ENCODE measurements around the gene NXPH3. TPM values are rescaled to one million over a fixed set of nuclear protein-coding genes. Genes with fewer than 3 reads are reported as not detected.
A peak's percentile ranks its signal among the peaks of the same experiment; 100 is the strongest.
"Not testable (repeated sequence)": the region's sequence is repeated elsewhere in the genome, so short reads cannot be mapped to it uniquely, and the experiment has no call there.

The NXPH3 gene
- total RNA-seq, 4 donors from 2014 or later: 0.53 to 3.8 (median 1.5) TPM

- WGBS, 2 donors: 6 to 22% methylated on average over 14 of the region's 14 CpGs
- no peak for DNase-seq
- Histone ChIP-seq H3K9me3 (no peaks in the 10 kb centered on the region), H3K27ac (peak overlapping the region; percentile 28 to 73 (median 50)), H3K4me3 (peak overlapping the region in 1 of 4 donors; percentile 33), H3K36me3 (no peaks in the 10 kb centered on the region), H3K4me1 (peaks cover 8 to 43% (median 29%) of the 10 kb centered on the region in 3 donors), H3K27me3 (peaks cover 0 to 12% (median 0%) of the 10 kb centered on the region in 4 donors)
- TF ChIP-seq CTCF (IDR thresholded peaks at IDR 0.05) (peak in 1 of 6 experiments; percentile 4), POLR2A (IDR thresholded peaks at IDR 0.05) (no peak)
- intact Hi-C loops (cut with DNase I): no loop called here
Observed at GRCh38 chr17:49565948-49566491, 9.7 kb upstream of the NXPH3 start.

GRCh38 chr17:49566668-49567071 is 9.0 kb upstream of the NXPH3 start:
- Histone ChIP-seq H3K9me3 (no peaks in the 10 kb centered on the region), H3K4me3 (no peak overlapping the region), H3K27me3 (peaks cover 0 to 12% (median 0%) of the 10 kb centered on the region in 4 donors), H3K4me1 (peaks cover 8 to 43% (median 29%) of the 10 kb centered on the region in 3 donors), H3K27ac (peak overlapping the region; percentile 16 to 73 (median 34)), H3K36me3 (no peaks in the 10 kb centered on the region)
- TF ChIP-seq CTCF (IDR thresholded peaks at IDR 0.05): no peak
- no peak for TF ChIP-seq POLR2A (IDR thresholded peaks at IDR 0.05)
- DNase-seq: no peak
- 38 to 64% methylated on average over 5 of the region's 5 CpGs for WGBS, 2 donors
- intact Hi-C loops (cut with DNase I): no loop called here

GRCh38 chr17:49567104-49567521 is 8.6 kb upstream of the NXPH3 start:
- intact Hi-C loops (cut with DNase I): no loop called here
- H3K4me1 ChIP-seq: peaks cover 8 to 43% (median 29%) of the 10 kb centered on the region in 3 donors
- H3K27ac ChIP-seq: peak overlapping the region; percentile 16 to 73 (median 34)
- H3K36me3 ChIP-seq: no peaks in the 10 kb centered on the region
- H3K9me3 ChIP-seq: no peaks in the 10 kb centered on the region
- TF ChIP-seq POLR2A (IDR thresholded peaks at IDR 0.05): no peak
- TF ChIP-seq CTCF (IDR thresholded peaks at IDR 0.05): no peak
- no peak for DNase-seq
- peaks cover 0 to 12% (median 0%) of the 10 kb centered on the region in 4 donors for H3K27me3 ChIP-seq
- 73 to 78% methylated on average over 4 to 9 of the region's 9 CpGs for WGBS, 2 donors
- no peak overlapping the region for H3K4me3 ChIP-seq

GRCh38 chr17:49567871-49568694 is 7.6 kb upstream of the NXPH3 start:
- Histone ChIP-seq H3K27ac (peak overlapping the region in 3 of 4 donors; percentile 57 to 73 (median 70)), H3K4me3 (peak overlapping the region; percentile 16 to 61 (median 43)), H3K4me1 (peaks cover 8 to 43% (median 29%) of the 10 kb centered on the region in 3 donors), H3K9me3 (no peaks in the 10 kb centered on the region), H3K27me3 (peaks cover 0 to 12% (median 0%) of the 10 kb centered on the region in 4 donors), H3K36me3 (no peaks in the 10 kb centered on the region)
- peak; percentile 33 for DNase-seq
- 10 to 29% methylated on average over 9 to 19 of the region's 42 CpGs for WGBS, 2 donors
- intact Hi-C loops (cut with DNase I): no loop called here
- TF ChIP-seq CTCF (IDR thresholded peaks at IDR 0.05) (peak; percentile 90 to 98 (median 97)), POLR2A (IDR thresholded peaks at IDR 0.05) (no peak)

GRCh38 chr17:49568695-49569047 is 7.0 kb upstream of the NXPH3 start:
- Histone ChIP-seq H3K4me1 (peaks cover 8 to 43% (median 29%) of the 10 kb centered on the region in 3 donors), H3K27me3 (peaks cover 0 to 12% (median 0%) of the 10 kb centered on the region in 4 donors), H3K27ac (peak overlapping the region in 1 of 4 donors; percentile 73)
- H3K36me3 ChIP-seq; intact Hi-C loops (cut with DNase I); H3K4me3 ChIP-seq; DNase-seq; H3K9me3 ChIP-seq: not testable (repeated sequence)
- WGBS, 2 donors: 67 to 82% methylated on average over 7 of the region's 7 CpGs

Measured in esophagus squamous epithelium (tissue), 5 donors.